Neural progenitor cell (in vitro differentiated cells): ENCODE results near the gene PDF.

Source experiments
- CTCF ChIP-seq: fragments of 200-600 bp; sonication (generic); IDR thresholded peaks from 2 replicates; pipeline ENCODE4 v1.5.1; 2017; ENCODE audit warnings: antibody characterized with exemption, mild to moderate bottlenecking
- EZH2 ChIP-seq: fragments of 200-600 bp; sonication (generic); IDR thresholded peaks from 2 replicates; pipeline ENCODE4 v1.6.1; 2017; ENCODE audit warnings: antibody characterized with exemption, mild to moderate bottlenecking, moderate library complexity
- EZH2phosphoT487 ChIP-seq: fragments of 200-600 bp; sonication (generic); IDR thresholded peaks from 2 replicates; pipeline ENCODE4 v1.6.1; 2017; ENCODE audit warnings: antibody characterized with exemption

- no peak for TF ChIP-seq CTCF
- TF ChIP-seq EZH2phosphoT487 = no peak
- no peak for TF ChIP-seq EZH2
Observed at GRCh38 chr16:69283851-69284250, 46.5 kb downstream of the PDF start.
